Thyroid gland (tissue), 4 donors: ENCODE measurements around the gene SLC11A2.

ENCODE experiments used
- POLR2A ChIP-seq, 2 donors: fragments of 450-650 bp; IDR thresholded peaks; one replicate each; pipeline ENCODE4 v1.6.1; 2017; ENCODE audit warnings: antibody characterized with exemption in 2 of 2, mild to moderate bottlenecking in 2 of 2, moderate library complexity in 1 of 2
- TF ChIP-seq, protein P1 (sequence below), 6 experiments: fragments of 200-600 bp in 3 of 6; fragments of 450-650 bp in 3 of 6; sonication (generic) in 3 of 6; IDR thresholded peaks; one replicate each; pipeline ENCODE4 v1.5.1; 2016 to 2019; ENCODE audit warnings: antibody characterized with exemption in 6 of 6, mild to moderate bottlenecking in 2 of 6, inconsistent platforms in 1 of 6, moderate library complexity in 1 of 6

DNA sequence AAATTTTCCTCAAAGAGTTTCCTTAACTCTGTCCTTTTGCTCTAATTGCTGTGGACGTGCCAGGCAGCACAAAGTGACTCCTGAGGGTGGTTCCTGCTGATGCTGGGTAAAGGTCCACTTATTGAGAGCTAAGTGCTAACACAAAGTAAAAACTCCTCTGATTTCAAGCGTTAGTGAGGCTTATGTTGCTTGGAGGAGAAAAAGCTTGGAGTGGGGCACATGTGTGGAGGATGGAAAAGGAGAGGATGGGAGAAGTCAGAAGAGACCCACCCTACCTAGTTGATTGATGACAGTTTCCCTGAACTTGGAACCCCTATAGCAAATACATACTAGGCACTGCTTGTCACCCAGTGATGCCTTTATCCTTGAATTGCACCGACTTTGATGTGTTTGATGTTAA, 10.1 kb upstream of the SLC11A2 start:
- TF ChIP-seq, protein P1, sequence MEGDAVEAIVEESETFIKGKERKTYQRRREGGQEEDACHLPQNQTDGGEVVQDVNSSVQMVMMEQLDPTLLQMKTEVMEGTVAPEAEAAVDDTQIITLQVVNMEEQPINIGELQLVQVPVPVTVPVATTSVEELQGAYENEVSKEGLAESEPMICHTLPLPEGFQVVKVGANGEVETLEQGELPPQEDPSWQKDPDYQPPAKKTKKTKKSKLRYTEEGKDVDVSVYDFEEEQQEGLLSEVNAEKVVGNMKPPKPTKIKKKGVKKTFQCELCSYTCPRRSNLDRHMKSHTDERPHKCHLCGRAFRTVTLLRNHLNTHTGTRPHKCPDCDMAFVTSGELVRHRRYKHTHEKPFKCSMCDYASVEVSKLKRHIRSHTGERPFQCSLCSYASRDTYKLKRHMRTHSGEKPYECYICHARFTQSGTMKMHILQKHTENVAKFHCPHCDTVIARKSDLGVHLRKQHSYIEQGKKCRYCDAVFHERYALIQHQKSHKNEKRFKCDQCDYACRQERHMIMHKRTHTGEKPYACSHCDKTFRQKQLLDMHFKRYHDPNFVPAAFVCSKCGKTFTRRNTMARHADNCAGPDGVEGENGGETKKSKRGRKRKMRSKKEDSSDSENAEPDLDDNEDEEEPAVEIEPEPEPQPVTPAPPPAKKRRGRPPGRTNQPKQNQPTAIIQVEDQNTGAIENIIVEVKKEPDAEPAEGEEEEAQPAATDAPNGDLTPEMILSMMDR (IDR thresholded peaks at IDR 0.05) = no peak
- no peak for TF ChIP-seq POLR2A (IDR thresholded peaks at IDR 0.05)
